ENCODE data around the gene ACACB. TPM values are rescaled to one million over a fixed set of nuclear protein-coding genes. Genes with fewer than 3 reads are reported as not detected.

The ACACB gene
- total RNA-seq, 3 donors from 2014 or later (not counting 1 experiment from before 2014, with no cell fraction given): 4.1 to 14.3 (median 8.4) TPM

- Histone ChIP-seq H3K36me3 (ENCODE audit: control insufficient read depth, insufficient read depth, low read length) (no peaks in the 10 kb centered on the region), H3K27ac (ENCODE audit: low read length) (no peak overlapping the region), H3K4me3 (ENCODE audit: low read length) (no peak overlapping the region), H3K9me3 (ENCODE audit: control insufficient read depth, insufficient read depth, low read length) (no peaks in the 10 kb centered on the region), H3K27me3 (ENCODE audit: control insufficient read depth, insufficient read depth, low read length) (no peaks in the 10 kb centered on the region), H3K4me1 (ENCODE audit: control insufficient read depth, insufficient read depth, low read length) (no peaks in the 10 kb centered on the region)
- no peaks in the 10 kb centered on the region for H3K9me3 Mint-ChIP-seq
- H3K27me3 Mint-ChIP-seq (ENCODE audit: low read depth in 2 of 2): peaks cover 14 to 15% of the 10 kb centered on the region in 2 donors
- no peak overlapping the region for H3K4me3 Mint-ChIP-seq
- no peak overlapping the region for H3K27ac Mint-ChIP-seq
- intact Hi-C loops (cut with micrococcal nuclease): no loop called here
- 89% methylated on average over 15 of the region's 16 CpGs for WGBS (ENCODE audit: insufficient coverage)
- ATAC-seq: no peak
- TF ChIP-seq CTCF (IDR thresholded peaks at IDR 0.05): no peak
- no peak for DNase-seq
- H3K36me3 Mint-ChIP-seq: no peaks in the 10 kb centered on the region
- H3K4me1 Mint-ChIP-seq: no peaks in the 10 kb centered on the region
Observed at GRCh38 chr12:109287811-109288469, 171.6 kb downstream of the ACACB start.

GRCh38 chr12:109288571-109288970 lies 172.2 kb downstream of the ACACB start:
- 96% methylated on average over 1 of the region's 1 CpG for WGBS (ENCODE audit: insufficient coverage)
- TF ChIP-seq CTCF (IDR thresholded peaks at IDR 0.05): no peak
- no peak overlapping the region for H3K27ac Mint-ChIP-seq
- intact Hi-C loops (cut with micrococcal nuclease): no loop called here
- H3K27me3 Mint-ChIP-seq (ENCODE audit: low read depth in 2 of 2): peaks cover 15 to 18% of the 10 kb centered on the region in 2 donors
- H3K27me3 ChIP-seq (ENCODE audit: control insufficient read depth, insufficient read depth, low read length): no peaks in the 10 kb centered on the region
- ATAC-seq: no peak
- H3K4me1 Mint-ChIP-seq: no peaks in the 10 kb centered on the region
- no peaks in the 10 kb centered on the region for H3K36me3 Mint-ChIP-seq
- H3K4me3 ChIP-seq (ENCODE audit: low read length): no peak overlapping the region
- H3K36me3 ChIP-seq (ENCODE audit: control insufficient read depth, insufficient read depth, low read length): no peaks in the 10 kb centered on the region
- no peak overlapping the region for H3K4me3 Mint-ChIP-seq
- no peaks in the 10 kb centered on the region for H3K4me1 ChIP-seq (ENCODE audit: control insufficient read depth, insufficient read depth, low read length)
- DNase-seq: no peak
- no peaks in the 10 kb centered on the region for H3K9me3 ChIP-seq (ENCODE audit: control insufficient read depth, insufficient read depth, low read length)
- no peak overlapping the region for H3K27ac ChIP-seq (ENCODE audit: low read length)
- no peaks in the 10 kb centered on the region for H3K9me3 Mint-ChIP-seq

- Histone ChIP-seq H3K27ac (ENCODE audit: low read length) (no peak overlapping the region), H3K4me3 (ENCODE audit: low read length) (no peak overlapping the region), H3K4me1 (ENCODE audit: control insufficient read depth, insufficient read depth, low read length) (no peaks in the 10 kb centered on the region), H3K9me3 (ENCODE audit: control insufficient read depth, insufficient read depth, low read length) (no peaks in the 10 kb centered on the region), H3K27me3 (ENCODE audit: control insufficient read depth, insufficient read depth, low read length) (no peaks in the 10 kb centered on the region), H3K36me3 (ENCODE audit: control insufficient read depth, insufficient read depth, low read length) (no peaks in the 10 kb centered on the region)
- H3K9me3 Mint-ChIP-seq: no peaks in the 10 kb centered on the region
- H3K4me3 Mint-ChIP-seq: no peak overlapping the region
- ATAC-seq: no peak
- WGBS (ENCODE audit: insufficient coverage): 76% methylated on average over 3 of the region's 4 CpGs
- intact Hi-C loops (cut with micrococcal nuclease): no loop called here
- DNase-seq: no peak
- H3K27ac Mint-ChIP-seq: no peak overlapping the region
- H3K27me3 Mint-ChIP-seq (ENCODE audit: low read depth in 2 of 2): peaks cover 15 to 18% of the 10 kb centered on the region in 2 donors
- TF ChIP-seq CTCF (IDR thresholded peaks at IDR 0.05): no peak
- H3K36me3 Mint-ChIP-seq: no peaks in the 10 kb centered on the region
- H3K4me1 Mint-ChIP-seq: no peaks in the 10 kb centered on the region
Observed at GRCh38 chr12:109289004-109289403, 172.6 kb downstream of the ACACB start.

- H3K27me3 Mint-ChIP-seq (ENCODE audit: low read depth in 2 of 2): peaks cover 15 to 20% of the 10 kb centered on the region in 2 donors
- no peak for TF ChIP-seq CTCF (IDR thresholded peaks at IDR 0.05)
- Histone ChIP-seq H3K4me1 (ENCODE audit: control insufficient read depth, insufficient read depth, low read length) (no peaks in the 10 kb centered on the region), H3K4me3 (ENCODE audit: low read length) (no peak overlapping the region), H3K27ac (ENCODE audit: low read length) (no peak overlapping the region), H3K36me3 (ENCODE audit: control insufficient read depth, insufficient read depth, low read length) (no peaks in the 10 kb centered on the region), H3K27me3 (ENCODE audit: control insufficient read depth, insufficient read depth, low read length) (no peaks in the 10 kb centered on the region), H3K9me3 (ENCODE audit: control insufficient read depth, insufficient read depth, low read length) (no peaks in the 10 kb centered on the region)
- DNase-seq (no peak), ATAC-seq (no peak)
- intact Hi-C loops (cut with micrococcal nuclease): no loop called here
- WGBS (ENCODE audit: insufficient coverage): 90% methylated on average over 6 of the region's 6 CpGs
- no peak overlapping the region for H3K27ac Mint-ChIP-seq
- no peak overlapping the region for H3K4me3 Mint-ChIP-seq
- no peaks in the 10 kb centered on the region for H3K9me3 Mint-ChIP-seq
- no peaks in the 10 kb centered on the region for H3K36me3 Mint-ChIP-seq
- no peaks in the 10 kb centered on the region for H3K4me1 Mint-ChIP-seq
Observed at GRCh38 chr12:109289551-109289950, 173.2 kb downstream of the ACACB start.

Data from natural killer cell (primary cell).